GM12864 (cell line): ENCODE measurements around the gene MYRIP.
"Not testable (repeated sequence)": the region's sequence is repeated elsewhere in the genome, so short reads cannot be mapped to it uniquely, and the experiment has no call there.

Experiments
- DNase-seq: peaks from one replicate; pipeline ENCODE4 v3.0.0-alpha.2; 2011; ENCODE audit warnings: low read depth
- H3K4me3 ChIP-seq: 2 replicates; pipeline ENCODE4 v1.5.1; 2011; ENCODE audit warnings: mild to moderate bottlenecking, low read depth, low read length, control low read depth
- TF ChIP-seq, protein P1 (sequence below): IDR thresholded peaks from 2 replicates; pipeline ENCODE4 v1.5.1; 2011; ENCODE audit warnings: low read depth, mild to moderate bottlenecking, moderate library complexity, low read length, control low read depth, inconsistent platforms; ENCODE audit errors: missing control alignments

MYRIP gene

DNA sequence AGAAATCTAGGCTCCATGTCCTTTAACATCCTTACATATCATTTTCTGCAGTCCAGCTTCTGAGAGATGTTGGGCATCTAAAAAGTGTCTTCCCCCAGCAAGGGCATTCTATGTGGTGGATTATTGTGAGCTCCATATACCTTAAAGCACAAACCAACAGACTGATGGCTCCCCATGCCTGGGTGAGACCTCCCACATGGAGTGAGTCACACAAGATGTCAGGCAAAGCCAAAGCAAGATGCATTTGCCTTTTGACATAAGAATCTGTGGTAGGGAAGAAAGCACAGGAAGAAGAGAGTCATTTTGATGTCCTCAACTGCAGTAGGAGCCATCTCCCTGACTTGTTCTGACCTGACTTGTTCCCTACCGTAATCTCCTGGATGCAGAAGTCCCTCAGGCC is 261.4 kb downstream of the MYRIP start:
- TF ChIP-seq, protein P1, sequence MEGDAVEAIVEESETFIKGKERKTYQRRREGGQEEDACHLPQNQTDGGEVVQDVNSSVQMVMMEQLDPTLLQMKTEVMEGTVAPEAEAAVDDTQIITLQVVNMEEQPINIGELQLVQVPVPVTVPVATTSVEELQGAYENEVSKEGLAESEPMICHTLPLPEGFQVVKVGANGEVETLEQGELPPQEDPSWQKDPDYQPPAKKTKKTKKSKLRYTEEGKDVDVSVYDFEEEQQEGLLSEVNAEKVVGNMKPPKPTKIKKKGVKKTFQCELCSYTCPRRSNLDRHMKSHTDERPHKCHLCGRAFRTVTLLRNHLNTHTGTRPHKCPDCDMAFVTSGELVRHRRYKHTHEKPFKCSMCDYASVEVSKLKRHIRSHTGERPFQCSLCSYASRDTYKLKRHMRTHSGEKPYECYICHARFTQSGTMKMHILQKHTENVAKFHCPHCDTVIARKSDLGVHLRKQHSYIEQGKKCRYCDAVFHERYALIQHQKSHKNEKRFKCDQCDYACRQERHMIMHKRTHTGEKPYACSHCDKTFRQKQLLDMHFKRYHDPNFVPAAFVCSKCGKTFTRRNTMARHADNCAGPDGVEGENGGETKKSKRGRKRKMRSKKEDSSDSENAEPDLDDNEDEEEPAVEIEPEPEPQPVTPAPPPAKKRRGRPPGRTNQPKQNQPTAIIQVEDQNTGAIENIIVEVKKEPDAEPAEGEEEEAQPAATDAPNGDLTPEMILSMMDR, result no peak
- no peak overlapping the region for H3K4me3 ChIP-seq
- no peak for DNase-seq

DNA sequence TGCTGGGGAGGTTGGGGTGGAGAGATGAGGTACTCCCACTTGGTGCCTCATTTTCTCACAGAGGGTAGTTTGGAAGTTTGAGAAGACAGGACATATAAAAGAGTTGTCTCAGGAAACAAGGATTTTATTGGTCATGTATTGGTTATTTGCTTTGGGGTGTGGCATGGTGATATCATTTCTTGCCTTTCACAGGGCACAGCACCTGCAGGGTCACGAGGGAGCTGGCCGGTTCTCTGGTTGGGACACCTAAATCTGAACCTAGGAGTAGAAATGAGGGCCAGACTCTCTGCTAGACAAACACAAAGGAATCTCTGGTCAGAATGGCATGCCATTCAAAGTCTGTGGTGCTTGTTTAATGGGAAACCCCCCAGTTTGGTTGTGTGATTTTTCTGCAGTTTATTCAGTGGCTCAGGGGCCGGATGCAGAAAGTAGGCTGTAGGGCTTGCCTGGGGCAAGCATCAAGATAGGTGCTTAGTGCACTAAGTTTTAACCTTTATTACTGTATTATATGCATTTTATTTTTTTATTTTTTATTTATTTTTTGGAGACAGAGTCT is 262.4 kb downstream of the MYRIP start:
- TF ChIP-seq, protein P1, result no peak
- no peak overlapping the region for H3K4me3 ChIP-seq
- no peak for DNase-seq

DNA sequence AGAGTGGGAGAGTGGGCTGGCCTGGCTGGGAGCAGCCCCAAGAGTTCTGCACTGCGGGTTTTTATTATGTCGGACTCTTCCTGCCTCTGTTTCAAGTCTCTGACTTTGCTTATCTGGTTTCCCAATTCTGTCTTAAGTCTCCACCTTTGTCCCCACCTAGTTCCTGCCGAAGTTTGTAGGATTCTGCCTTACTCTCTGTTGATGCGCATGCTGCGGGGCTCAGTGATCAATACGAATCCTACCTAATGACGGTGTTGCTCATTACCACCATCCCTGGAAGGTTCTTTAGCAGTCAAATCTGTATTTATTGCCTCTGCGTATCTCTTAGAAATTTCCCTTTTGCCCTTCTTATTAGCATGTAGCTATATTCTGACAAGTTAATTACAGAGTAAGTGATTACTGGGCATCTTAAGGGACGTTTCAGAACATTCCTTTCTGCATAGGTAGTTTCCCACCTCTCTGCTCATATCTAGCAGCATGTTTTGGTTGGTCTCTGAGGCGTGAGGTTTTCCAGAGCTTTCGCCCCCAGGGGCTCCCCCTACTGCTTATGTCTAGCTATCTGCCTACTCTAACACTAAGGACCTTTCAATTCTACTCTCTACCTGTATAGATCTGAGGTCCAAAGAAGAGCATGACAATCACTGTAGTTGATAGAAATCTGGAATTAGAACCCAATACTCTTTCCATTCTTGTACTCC is 264.1 kb downstream of the MYRIP start:
- no peak for DNase-seq
- TF ChIP-seq, protein P1, result no peak

DNA sequence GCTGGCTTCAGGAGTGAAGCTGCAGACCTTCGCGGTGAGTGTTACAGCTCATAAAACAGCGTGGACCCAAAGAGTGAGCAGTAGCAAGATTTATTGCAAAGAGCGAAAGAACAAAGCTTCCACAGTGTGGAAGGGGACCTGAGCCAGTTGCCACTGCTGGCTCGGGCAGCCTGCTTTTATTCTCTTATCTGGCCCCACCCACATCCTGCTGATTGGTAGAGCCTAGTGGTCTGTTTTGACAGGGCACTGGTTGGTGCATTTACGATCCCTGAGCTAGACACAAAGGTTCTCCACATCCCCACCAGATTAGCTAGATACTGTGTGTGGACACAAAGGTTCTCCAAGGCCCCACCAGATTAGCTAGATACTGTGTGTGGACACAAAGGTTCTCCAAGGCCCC is 267.7 kb downstream of the MYRIP start:
- H3K4me3 ChIP-seq, DNase-seq: not testable (repeated sequence)

More for the DNA sequence above, 264.1 kb downstream of the MYRIP start:
- H3K4me3 ChIP-seq, result no peak overlapping the region

DNA sequence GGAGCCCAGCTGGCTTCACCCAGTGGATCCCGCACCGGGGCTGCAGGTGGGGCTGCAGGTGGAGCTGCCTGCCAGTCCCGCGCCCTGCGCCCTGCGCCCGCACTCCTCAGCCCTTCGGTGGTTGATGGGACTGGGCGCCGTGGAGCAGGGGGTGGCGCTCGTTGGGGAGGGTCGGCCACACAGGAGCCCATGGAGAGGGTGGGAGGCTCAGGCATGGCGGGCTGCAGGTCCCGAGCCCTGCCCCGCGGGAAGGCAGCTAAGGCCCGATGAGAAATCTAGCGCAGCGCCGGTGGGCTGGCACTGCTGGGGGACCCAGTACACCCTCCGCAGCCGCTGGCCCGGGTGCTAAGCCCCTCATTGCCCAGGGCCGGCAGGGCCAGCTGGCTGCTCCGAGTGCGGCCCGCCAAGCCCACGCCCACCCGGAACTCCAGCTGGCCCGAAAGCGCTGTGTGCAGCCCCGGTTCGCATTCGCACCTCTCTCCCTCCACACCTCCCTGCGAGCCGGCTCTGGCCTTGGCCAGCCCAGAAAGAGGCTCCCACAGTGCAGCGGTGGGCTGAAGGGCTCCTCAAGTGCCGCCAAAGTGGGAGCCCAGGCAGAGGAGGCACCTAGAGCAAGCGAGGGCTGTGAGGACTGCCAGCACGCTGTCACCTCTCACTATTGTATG is 268.6 kb downstream of the MYRIP start:
- not testable (repeated sequence) for DNase-seq, H3K4me3 ChIP-seq

DNA sequence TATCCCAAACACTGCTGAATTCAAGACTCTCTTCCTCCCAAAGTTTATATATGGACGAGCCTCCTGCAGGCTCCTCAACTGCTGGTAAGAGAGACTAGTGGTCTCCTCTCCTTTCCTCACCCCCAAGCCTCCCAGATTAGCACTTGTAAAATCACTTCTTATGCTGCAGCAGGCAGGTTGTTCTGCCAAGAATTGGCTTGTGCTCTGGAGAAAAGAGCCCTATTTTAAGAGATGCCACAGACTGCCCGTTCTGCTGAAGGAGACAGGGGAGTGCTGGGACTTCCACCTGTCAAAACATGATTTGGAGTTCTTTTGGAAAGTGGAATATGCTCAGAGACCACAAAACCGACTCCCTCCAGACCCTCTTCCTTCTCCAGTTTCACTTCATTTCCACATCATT is 269.2 kb downstream of the MYRIP start:
- no peak for DNase-seq
- TF ChIP-seq, protein P1, result no peak
- no peak overlapping the region for H3K4me3 ChIP-seq

DNA sequence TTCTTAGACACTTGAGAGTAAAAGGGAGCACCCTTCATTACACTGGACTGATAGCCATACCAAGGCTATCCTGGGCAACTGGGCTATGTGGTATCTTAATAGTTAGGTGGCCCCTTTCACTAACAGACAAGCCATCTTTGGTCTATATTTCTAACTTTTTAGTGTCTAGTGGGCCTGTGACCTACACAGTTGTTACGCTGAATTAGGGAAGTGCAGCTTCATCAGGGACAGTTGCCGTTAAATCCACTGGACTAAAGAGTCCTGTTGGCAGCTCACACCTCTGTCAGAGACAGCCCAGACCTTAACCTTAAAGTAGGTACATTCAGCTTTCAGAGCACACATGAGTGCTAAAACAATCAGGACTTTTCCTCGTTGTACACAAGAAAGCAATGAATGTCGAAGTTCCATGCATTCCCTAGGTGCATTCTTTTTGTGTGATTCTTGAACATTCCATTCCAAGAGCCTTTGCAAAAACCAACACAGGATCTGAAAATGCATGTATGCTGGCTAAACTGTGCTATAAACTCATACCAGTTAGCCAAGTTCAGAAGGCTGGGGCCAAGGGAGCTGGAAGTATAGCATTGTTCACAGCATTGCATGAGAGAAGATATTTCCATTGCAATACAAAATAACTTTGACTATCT is 269.9 kb downstream of the MYRIP start:
- no peak overlapping the region for H3K4me3 ChIP-seq
- DNase-seq, result no peak
- TF ChIP-seq, protein P1, result no peak
